Activated T-helper 9 cell treated with anti-CD3 and anti-CD28 coated beads, Interleukin-2, amount 50 U/mL, for 16 hours (primary cell): ENCODE data around the gene SLC47A1.

Experiments used
- DNase-seq: peaks from one replicate; pipeline ENCODE4 v3.0.0-alpha.2; 2020; ENCODE audit warnings: low read depth

SLC47A1 gene

GRCh38 chr17:19610879-19611278, 77.2 kb downstream of the SLC47A1 start:
- DNase-seq = no peak

GRCh38 chr17:19613979-19614378, 80.3 kb downstream of the SLC47A1 start:
- no peak for DNase-seq

GRCh38 chr17:19614900-19615299, 81.2 kb downstream of the SLC47A1 start:
- no peak for DNase-seq

GRCh38 chr17:19618015-19618414, 84.4 kb downstream of the SLC47A1 start:
- DNase-seq = no peak

- DNase-seq = no peak
Observed at GRCh38 chr17:19619705-19620325, 86.2 kb downstream of the SLC47A1 start.

- no peak for DNase-seq
Observed at GRCh38 chr17:19621697-19622096, 88.0 kb downstream of the SLC47A1 start.

GRCh38 chr17:19626079-19626478, 92.4 kb downstream of the SLC47A1 start:
- no peak for DNase-seq
